HG03342 (cell line): ENCODE results near the gene IL21.
"Not testable (repeated sequence)": the region's sequence is repeated elsewhere in the genome, so short reads cannot be mapped to it uniquely, and the experiment has no call there.

Experiments used
- ATAC-seq: cut with Tn5 transposase; IDR thresholded peaks from one replicate; pipeline ENCODE4 v1.9.1; 2021; ENCODE audit warnings: mild to moderate bottlenecking, moderate library complexity; ENCODE audit not compliant: unreplicated experiment

IL21 gene

GRCh38 chr4:122621016-122621507 lies at the start of gene IL21:
Gene IL21 (minus strand): TSS chr4:122621066. CDS start chr4:122621011, 55 bp downstream.
- no peak for ATAC-seq

GRCh38 chr4:122669911-122670738 lies 49.3 kb upstream of the IL21 start:
- ATAC-seq, result no peak

- no peak for ATAC-seq
Observed at GRCh38 chr4:122668241-122668640, 47.4 kb upstream of the IL21 start.

GRCh38 chr4:122666527-122667245 lies 45.8 kb upstream of the IL21 start:
- ATAC-seq, result no peak

GRCh38 chr4:122665161-122665929 lies 44.5 kb upstream of the IL21 start:
- no peak for ATAC-seq

- ATAC-seq, result no peak
Observed at GRCh38 chr4:122663814-122664610, 43.1 kb upstream of the IL21 start.

- ATAC-seq, result no peak
Observed at GRCh38 chr4:122663291-122663690, 42.4 kb upstream of the IL21 start.

- no peak for ATAC-seq
Observed at GRCh38 chr4:122662701-122663100, 41.8 kb upstream of the IL21 start.

GRCh38 chr4:122661176-122662160 lies 40.6 kb upstream of the IL21 start:
- ATAC-seq, result no peak

GRCh38 chr4:122658818-122659295 lies 38.0 kb upstream of the IL21 start:
- ATAC-seq, result peak; percentile 79

- ATAC-seq, result no peak
Observed at GRCh38 chr4:122658377-122658776, 37.5 kb upstream of the IL21 start.

GRCh38 chr4:122657553-122657952 lies 36.7 kb upstream of the IL21 start:
- no peak for ATAC-seq

GRCh38 chr4:122656583-122656982 lies 35.7 kb upstream of the IL21 start:
- ATAC-seq, result not testable (repeated sequence)

- peak; percentile 47 for ATAC-seq
Observed at GRCh38 chr4:122652379-122652778, 31.5 kb upstream of the IL21 start.

- no peak for ATAC-seq
Observed at GRCh38 chr4:122650148-122650547, 29.3 kb upstream of the IL21 start.

GRCh38 chr4:122647656-122648055 lies 26.8 kb upstream of the IL21 start:
- no peak for ATAC-seq

GRCh38 chr4:122643257-122643656 lies 22.4 kb upstream of the IL21 start:
- ATAC-seq, result no peak

- ATAC-seq, result no peak
Observed at GRCh38 chr4:122639181-122639580, 18.3 kb upstream of the IL21 start.

GRCh38 chr4:122636697-122637096 lies 15.8 kb upstream of the IL21 start:
- no peak for ATAC-seq
